Spleen (tissue), 7 donors: ENCODE results near the gene RNLS.

Source experiments
- CTCF ChIP-seq, 11 experiments: fragments of 200-600 bp in 7 of 11; fragments of 450-650 bp in 4 of 11; sonication (generic) in 4 of 11; IDR thresholded peaks in 8 of 11; conservative IDR thresholded peaks in 3 of 11; 1 replicate in 7 of 11; 2 replicates in 4 of 11; pipeline versions ENCODE4 v1.4.0 to v1.8.0; 2016 to 2021; ENCODE audit warnings: antibody characterized with exemption in 11 of 11, inconsistent platforms in 4 of 11, mild to moderate bottlenecking in 1 of 11
- POLR2A ChIP-seq, 3 donors: fragments of 450-650 bp; IDR thresholded peaks; one replicate each; pipeline ENCODE4 v1.5.1; 2017; ENCODE audit warnings: antibody characterized with exemption in 3 of 3, mild to moderate bottlenecking in 1 of 3
- donor health status: DM: no; HTN: no; CAD: no; lungs with moderate emphysema.
- donor health status: DM: no; HTN: no; CAD: no.
- donor health status: DM: no; HTN: no; CAD: no.

DNA sequence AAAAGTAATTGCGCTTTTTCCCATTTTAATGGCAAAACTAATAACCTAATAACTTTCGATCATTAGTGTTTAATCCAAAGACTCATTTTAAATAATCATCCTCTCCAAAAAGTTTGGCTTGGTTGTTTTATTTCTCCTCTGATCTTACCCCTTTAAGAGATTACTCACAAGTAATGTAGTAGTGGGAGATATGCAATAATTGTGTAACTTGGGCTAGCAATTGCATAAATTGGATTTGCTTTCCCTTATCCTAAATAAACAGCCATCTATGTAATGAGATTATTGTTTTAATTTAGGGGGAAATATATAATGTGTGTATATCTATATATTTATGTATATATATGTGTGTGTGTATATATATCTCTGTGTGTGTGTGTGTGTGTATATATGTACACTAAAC is 82.5 kb downstream of the RNLS start:
- TF ChIP-seq CTCF (IDR thresholded peaks at IDR 0.05 in 8 of 11, conservative IDR thresholded peaks at IDR 0.05 in 3 of 11) (no peak), POLR2A (IDR thresholded peaks at IDR 0.05) (no peak)
